ENCODE measurements around the gene IGFBP7. TPM values are rescaled to one million over a fixed set of nuclear protein-coding genes. Genes with fewer than 3 reads are reported as not detected.

Gene IGFBP7
- total and polyA plus RNA-seq, 2 donors (not counting 1 experiment from before 2014, with no cell fraction given): 54.8 to 793 TPM

DNA sequence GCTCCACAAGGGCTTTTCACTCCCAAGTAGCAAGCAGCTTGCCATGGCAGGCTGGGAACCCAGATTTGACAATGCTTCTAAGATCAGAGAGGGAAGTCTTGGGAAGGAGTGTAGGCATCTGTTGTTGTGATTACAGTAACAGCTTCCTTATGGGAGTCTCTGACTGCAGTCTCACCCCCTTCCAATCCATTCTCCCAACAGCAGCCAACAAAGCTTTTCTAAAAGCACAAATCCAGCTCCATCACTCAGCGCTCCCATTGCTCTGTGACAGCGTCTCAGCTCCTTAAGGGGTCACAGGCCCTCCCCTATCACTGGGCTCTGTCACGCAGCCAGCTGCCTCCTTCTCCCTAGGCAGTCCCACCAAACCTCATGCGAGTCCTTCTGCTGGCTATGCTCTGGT, 7.1 kb downstream of the IGFBP7 start:
- no peak for DNase-seq (ENCODE audit: low read depth in 2 of 2)
- peaks cover 28% of the 10 kb centered on the region for H3K4me1 ChIP-seq (ENCODE audit: control insufficient read depth, extremely low read depth, insufficient read depth, low read length)
- H3K4me2 ChIP-seq (ENCODE audit: extremely low read depth, insufficient read depth, low read length): no peak overlapping the region
- H3K9ac ChIP-seq (ENCODE audit: insufficient read depth, low read length): no peak overlapping the region
- H3K27ac ChIP-seq (ENCODE audit: insufficient read depth, low read length): peak overlapping the region; percentile 60
- no peaks in the 10 kb centered on the region for H3K36me3 ChIP-seq (ENCODE audit: control insufficient read depth, insufficient read depth, low read length)
- no peaks in the 10 kb centered on the region for H3K27me3 ChIP-seq (ENCODE audit: control insufficient read depth, insufficient read depth, low read length)
- H2AFZ ChIP-seq (ENCODE audit: low read length): no peak overlapping the region
- TF ChIP-seq, protein P1, sequence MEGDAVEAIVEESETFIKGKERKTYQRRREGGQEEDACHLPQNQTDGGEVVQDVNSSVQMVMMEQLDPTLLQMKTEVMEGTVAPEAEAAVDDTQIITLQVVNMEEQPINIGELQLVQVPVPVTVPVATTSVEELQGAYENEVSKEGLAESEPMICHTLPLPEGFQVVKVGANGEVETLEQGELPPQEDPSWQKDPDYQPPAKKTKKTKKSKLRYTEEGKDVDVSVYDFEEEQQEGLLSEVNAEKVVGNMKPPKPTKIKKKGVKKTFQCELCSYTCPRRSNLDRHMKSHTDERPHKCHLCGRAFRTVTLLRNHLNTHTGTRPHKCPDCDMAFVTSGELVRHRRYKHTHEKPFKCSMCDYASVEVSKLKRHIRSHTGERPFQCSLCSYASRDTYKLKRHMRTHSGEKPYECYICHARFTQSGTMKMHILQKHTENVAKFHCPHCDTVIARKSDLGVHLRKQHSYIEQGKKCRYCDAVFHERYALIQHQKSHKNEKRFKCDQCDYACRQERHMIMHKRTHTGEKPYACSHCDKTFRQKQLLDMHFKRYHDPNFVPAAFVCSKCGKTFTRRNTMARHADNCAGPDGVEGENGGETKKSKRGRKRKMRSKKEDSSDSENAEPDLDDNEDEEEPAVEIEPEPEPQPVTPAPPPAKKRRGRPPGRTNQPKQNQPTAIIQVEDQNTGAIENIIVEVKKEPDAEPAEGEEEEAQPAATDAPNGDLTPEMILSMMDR (conservative IDR thresholded peaks at IDR 0.05 in 1 of 2, IDR thresholded peaks at IDR 0.05 in 1 of 2; ENCODE audit: low read depth in 1 of 2, low read length in 2 of 2): no peak
- TF ChIP-seq EZH2 (IDR thresholded peaks at IDR 0.05; ENCODE audit: low read length, missing control alignments): no peak
- no peaks in the 10 kb centered on the region for H3K9me3 ChIP-seq (ENCODE audit: control insufficient read depth, insufficient read depth, low read depth, low read length)
- H3K79me2 ChIP-seq (ENCODE audit: control insufficient read depth, insufficient read depth, low read length): peaks cover 40% of the 10 kb centered on the region
- no peak overlapping the region for H3K4me3 ChIP-seq (replicated peaks in 1 of 4; ENCODE audit: control extremely low read depth in 1 of 4, insufficient read depth in 1 of 4, low read depth in 3 of 4, low read length in 4 of 4)
- no peaks in the 10 kb centered on the region for H4K20me1 ChIP-seq (ENCODE audit: control insufficient read depth, extremely low read depth, insufficient read depth, low read length)

DNA sequence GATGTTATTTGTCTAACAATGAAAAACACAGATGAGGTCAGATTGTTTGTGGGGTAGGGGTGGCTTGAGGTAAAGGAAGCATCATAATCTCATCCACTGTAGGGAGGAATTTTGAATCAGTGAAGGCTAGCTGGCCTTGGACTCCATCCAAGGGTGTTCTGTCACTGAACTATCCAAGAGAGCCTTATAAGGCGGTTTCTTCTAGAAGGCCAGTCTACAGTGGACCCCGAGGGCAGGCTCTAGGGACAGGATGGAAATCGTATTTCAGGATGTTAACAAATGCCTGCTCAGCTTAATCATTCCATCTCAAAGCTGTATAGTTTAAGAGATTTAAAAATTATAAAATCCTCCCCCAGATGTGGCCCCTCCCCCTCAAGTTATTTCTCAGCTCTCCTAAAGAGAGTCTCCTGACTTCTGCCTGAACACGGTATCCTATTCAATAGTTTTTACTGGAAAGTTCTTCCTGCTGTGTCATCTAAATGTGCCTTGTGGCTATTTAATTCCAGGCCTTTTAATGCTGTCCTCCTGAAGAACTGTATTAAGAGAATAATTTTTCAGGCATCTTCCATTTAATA, 8.0 kb downstream of the IGFBP7 start:
- Histone ChIP-seq H4K20me1 (ENCODE audit: control insufficient read depth, extremely low read depth, insufficient read depth, low read length) (no peaks in the 10 kb centered on the region), H3K27ac (ENCODE audit: insufficient read depth, low read length) (peak overlapping the region; percentile 60), H3K79me2 (ENCODE audit: control insufficient read depth, insufficient read depth, low read length) (peaks cover 36% of the 10 kb centered on the region), H2AFZ (ENCODE audit: low read length) (no peak overlapping the region), H3K4me3 (replicated peaks in 1 of 4; ENCODE audit: control extremely low read depth in 1 of 4, insufficient read depth in 1 of 4, low read depth in 3 of 4, low read length in 4 of 4) (no peak overlapping the region), H3K4me2 (ENCODE audit: extremely low read depth, insufficient read depth, low read length) (no peak overlapping the region), H3K9me3 (ENCODE audit: control insufficient read depth, insufficient read depth, low read depth, low read length) (no peaks in the 10 kb centered on the region), H3K27me3 (ENCODE audit: control insufficient read depth, insufficient read depth, low read length) (no peaks in the 10 kb centered on the region), H3K36me3 (ENCODE audit: control insufficient read depth, insufficient read depth, low read length) (no peaks in the 10 kb centered on the region), H3K4me1 (ENCODE audit: control insufficient read depth, extremely low read depth, insufficient read depth, low read length) (peaks cover 28% of the 10 kb centered on the region), H3K9ac (ENCODE audit: insufficient read depth, low read length) (no peak overlapping the region)
- peak; percentile 83 to 92 for DNase-seq (ENCODE audit: low read depth in 2 of 2)
- TF ChIP-seq EZH2 (IDR thresholded peaks at IDR 0.05; ENCODE audit: low read length, missing control alignments): no peak
- TF ChIP-seq, protein P1 (conservative IDR thresholded peaks at IDR 0.05 in 1 of 2, IDR thresholded peaks at IDR 0.05 in 1 of 2; ENCODE audit: low read depth in 1 of 2, low read length in 2 of 2): no peak

DNA sequence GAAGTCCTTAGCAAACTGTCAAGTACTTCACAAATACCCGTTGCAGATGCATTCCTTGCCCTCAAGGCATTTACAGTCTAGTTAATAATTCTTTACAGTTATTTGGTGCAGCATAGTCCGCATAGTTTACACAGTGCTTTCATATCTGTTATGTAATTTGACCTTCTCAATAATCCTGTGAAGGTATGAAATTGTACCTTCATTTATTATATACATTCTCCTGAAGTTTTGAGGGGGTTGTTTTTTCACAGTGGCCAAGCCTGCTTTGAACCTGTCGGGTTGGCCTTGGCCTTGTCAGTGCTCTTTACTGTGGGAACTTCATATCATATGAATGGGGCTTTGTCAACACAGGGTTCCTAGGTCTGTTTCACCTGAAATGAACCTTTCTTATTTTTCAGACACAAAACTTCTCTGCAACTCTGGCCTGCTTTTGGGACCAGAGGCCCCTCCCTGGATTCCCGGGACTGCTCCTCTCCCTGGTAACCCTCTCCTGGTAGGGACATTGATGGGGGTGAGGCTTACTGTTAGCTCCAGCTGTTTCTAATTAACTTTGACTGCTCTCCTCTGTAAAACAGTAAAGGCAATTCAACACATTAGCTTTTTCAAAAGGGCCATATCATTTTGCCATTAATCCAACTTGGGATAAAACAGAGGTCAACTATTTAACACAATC, 9.1 kb downstream of the IGFBP7 start:
- Histone ChIP-seq H3K4me2 (ENCODE audit: extremely low read depth, insufficient read depth, low read length) (no peak overlapping the region), H3K27me3 (ENCODE audit: control insufficient read depth, insufficient read depth, low read length) (no peaks in the 10 kb centered on the region), H3K36me3 (ENCODE audit: control insufficient read depth, insufficient read depth, low read length) (no peaks in the 10 kb centered on the region), H3K4me1 (ENCODE audit: control insufficient read depth, extremely low read depth, insufficient read depth, low read length) (peaks cover 28% of the 10 kb centered on the region), H3K27ac (ENCODE audit: insufficient read depth, low read length) (no peak overlapping the region), H3K9ac (ENCODE audit: insufficient read depth, low read length) (no peak overlapping the region), H3K4me3 (replicated peaks in 1 of 4; ENCODE audit: control extremely low read depth in 1 of 4, insufficient read depth in 1 of 4, low read depth in 3 of 4, low read length in 4 of 4) (no peak overlapping the region), H2AFZ (ENCODE audit: low read length) (no peak overlapping the region), H3K9me3 (ENCODE audit: control insufficient read depth, insufficient read depth, low read depth, low read length) (no peaks in the 10 kb centered on the region), H3K79me2 (ENCODE audit: control insufficient read depth, insufficient read depth, low read length) (peaks cover 29% of the 10 kb centered on the region), H4K20me1 (ENCODE audit: control insufficient read depth, extremely low read depth, insufficient read depth, low read length) (no peaks in the 10 kb centered on the region)
- no peak for DNase-seq (ENCODE audit: low read depth in 2 of 2)
- no peak for TF ChIP-seq EZH2 (IDR thresholded peaks at IDR 0.05; ENCODE audit: low read length, missing control alignments)
- TF ChIP-seq, protein P1 (conservative IDR thresholded peaks at IDR 0.05 in 1 of 2, IDR thresholded peaks at IDR 0.05 in 1 of 2; ENCODE audit: low read depth in 1 of 2, low read length in 2 of 2): no peak
